GM10847 (cell line): ENCODE measurements around the gene MIGA1.

ENCODE experiments used
- POLR2A ChIP-seq: IDR thresholded peaks from 2 replicates; pipeline ENCODE4 v1.6.1; 2011; ENCODE audit not compliant: insufficient read length; ENCODE audit errors: extremely low read depth

The MIGA1 gene, protein sequence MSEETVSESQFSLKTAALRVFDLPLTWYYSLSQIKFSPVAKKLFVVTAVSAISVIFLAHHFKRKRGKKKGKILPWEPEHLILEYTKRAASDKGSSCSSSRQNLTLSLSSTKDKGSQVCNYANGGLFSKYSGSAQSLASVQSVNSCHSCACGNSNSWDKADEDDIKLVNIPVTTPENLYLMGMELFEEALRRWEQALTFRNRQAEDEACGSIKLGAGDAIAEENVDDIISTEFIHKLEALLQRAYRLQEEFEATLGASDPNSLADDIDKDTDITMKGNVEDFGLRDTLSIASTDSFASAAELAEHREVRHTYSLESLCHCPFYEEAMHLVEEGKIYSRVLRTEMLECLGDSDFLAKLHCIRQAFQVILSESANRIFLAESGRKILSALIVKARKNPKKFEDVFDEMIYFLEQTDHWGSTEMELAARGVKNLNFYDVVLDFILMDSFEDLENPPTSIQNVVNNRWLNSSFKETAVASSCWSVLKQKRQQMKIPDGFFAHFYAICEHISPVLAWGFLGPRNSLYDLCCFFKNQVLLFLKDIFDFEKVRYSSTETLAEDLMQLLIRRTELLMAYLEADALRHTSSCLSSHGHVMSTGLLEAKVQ

DNA sequence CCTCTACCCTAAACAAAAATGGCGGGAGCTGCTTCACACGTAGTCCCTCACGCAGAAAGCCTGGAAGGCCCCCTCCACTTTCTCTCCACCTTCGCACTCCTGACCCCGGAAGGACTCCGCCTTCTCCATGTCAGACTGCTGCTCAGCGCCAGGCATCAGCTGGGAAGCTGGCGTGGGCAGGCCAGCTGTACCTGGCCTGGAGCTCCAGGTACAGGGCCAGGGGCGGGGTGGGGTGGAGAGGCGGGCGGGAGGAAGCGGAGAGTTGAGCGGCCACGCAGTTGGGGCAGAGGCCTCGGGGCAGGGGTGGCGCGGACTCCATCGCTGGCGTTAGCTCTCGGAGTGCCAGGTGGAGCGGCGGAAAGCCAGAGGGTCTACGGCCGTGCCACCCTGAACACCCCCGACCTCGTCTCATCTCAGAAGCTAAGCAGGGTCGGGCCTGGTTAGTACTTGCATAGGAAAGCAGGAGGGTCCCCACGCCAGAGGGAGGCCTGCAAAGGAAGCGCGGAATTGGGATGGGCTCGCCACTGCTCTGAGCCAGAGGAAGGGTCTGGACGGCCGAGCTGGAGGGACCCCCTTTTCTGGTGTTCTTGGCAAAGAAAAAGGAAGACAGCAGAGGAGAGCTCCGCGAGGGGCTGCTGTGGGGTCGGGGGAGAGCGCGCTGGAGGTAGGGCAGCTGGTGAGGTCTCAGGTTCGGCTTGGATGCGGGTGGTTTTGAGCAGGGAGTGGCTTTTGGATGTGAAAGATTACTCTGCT is at the start of gene MIGA1:
Gene MIGA1, plus strand, starts transcription at position 121 of the 753 bp plus-strand sequence. CDS start 3,604 bp downstream, outside the sequence.
- peak; percentile 43 for TF ChIP-seq POLR2A

- TF ChIP-seq POLR2A, result no peak
Measured at GRCh38 chr1:77732090-77732489, 47.4 kb upstream of the MIGA1 start.

DNA sequence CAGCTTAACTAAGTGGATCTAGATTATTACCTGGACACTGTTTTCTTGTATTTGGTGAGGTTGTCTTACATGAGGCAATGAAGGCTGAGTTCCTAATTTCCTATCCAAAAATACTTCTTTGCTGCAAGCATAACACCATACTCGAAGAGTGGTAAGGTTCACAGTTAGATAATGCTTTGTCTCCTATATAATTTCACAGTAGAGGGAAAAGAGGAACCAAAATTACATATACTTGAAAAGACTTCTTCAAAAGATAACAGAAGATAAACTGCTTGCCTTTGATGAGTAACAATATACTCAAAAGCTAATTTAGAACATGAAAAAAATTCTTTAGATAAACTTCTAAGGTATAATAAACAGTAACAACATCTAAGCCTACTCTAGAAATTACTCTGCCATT is 40.2 kb upstream of the MIGA1 start:
- no peak for TF ChIP-seq POLR2A

DNA sequence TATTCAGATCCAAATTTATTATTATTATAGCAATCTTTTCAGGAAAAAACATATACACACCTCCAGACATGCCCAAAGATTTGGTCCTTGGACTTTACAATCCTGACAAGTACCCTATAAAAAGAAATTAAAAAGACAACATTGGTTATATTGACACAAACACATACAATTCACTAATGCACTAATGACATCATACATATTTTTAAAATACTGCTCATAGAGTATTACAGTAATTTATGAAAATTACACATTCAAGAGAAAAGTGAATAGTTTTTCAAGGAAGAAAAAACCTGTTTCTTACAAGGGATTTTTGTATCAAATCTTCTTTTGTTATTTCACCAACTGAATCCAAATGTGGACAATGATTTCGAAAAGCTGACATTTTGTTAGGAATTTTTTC is 38.1 kb upstream of the MIGA1 start:
- TF ChIP-seq POLR2A, result no peak

- no peak for TF ChIP-seq POLR2A
Measured at GRCh38 chr1:77742011-77742555, 37.4 kb upstream of the MIGA1 start.

DNA sequence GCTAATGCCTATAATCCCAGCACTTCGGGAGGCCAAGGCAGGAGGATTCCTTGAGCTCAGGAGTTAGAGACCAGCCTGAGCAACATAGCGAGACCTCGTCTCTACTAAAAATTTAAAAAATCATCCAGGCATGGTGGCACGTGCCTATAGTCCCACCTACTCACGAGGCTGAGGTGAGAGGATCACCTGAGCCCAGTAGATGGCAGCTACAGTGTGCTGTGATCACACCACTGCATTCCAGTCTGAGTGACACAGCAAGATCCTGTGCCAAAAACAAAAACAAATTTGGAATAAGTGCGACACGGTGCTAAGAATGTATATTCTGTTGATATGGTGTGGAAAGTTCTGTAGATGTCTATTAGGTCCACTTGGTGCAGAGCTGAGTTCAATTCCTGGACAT is 34.9 kb upstream of the MIGA1 start:
- TF ChIP-seq POLR2A, result no peak

DNA sequence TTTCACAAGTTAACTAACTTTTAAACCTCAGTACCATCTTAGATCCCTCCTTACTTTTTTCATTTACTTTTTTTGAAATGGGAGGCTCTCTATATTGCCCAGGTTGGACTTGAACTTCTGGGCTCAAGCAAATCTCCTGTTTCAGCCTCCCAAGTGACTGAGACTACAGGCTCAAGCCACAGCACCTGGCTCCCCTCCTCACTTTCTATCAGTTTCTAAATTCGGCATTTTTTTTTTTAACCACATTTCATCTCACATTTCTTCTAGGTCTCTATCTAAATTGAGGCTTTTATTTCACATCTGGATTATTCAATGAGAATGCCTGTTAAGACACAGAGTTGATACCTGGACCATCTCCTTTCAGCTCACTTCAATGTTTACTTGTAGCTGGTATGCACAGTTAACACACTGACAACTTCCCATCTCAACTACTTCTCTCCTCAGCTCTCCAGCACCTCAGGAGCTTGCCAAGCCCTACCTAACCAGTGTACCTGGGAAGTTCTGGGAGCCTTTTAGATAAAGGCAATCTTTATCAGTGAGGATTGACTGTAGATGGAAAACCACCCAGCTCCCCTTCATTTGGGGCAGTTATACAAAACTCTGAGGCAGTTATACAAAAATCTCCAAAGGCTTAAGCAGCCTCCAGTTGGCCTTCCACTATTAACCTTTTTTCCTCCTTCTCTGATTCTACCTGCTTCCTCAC is 23.2 kb upstream of the MIGA1 start:
- TF ChIP-seq POLR2A, result no peak

DNA sequence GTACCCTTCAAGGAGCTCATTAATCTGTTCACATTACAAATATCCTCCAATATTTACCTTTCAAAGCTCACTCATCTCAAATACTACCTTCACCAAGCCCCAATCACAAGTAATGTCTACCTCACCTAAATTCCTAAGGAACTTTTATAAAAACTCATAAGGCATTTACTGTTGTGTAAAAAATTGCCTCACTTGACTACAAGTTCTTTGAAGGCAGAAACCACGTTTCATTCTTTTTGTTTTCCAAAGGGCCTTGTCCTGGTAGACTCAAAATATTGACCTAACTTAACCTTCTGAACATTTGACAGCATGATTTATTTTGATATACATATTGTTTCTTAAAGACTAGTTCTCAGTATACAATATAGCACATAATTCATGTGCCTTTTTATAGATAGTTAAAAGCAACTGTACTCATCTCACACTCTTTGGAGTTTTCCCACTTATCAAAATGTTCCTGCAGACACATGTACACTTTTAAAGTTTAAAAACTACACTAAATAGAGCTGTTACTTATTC is 22.3 kb upstream of the MIGA1 start:
- TF ChIP-seq POLR2A, result no peak

GRCh38 chr1:77757603-77758002 is 21.8 kb upstream of the MIGA1 start:
- TF ChIP-seq POLR2A, result no peak

- peak; percentile 63 for TF ChIP-seq POLR2A
Measured at GRCh38 chr1:77759071-77760028, 20.1 kb upstream of the MIGA1 start, which contains the start of gene USP33. Gene USP33, minus strand, starts transcription at chr1:77759852. Its CDS starts 18,155 bp downstream, at chr1:77741697.

DNA sequence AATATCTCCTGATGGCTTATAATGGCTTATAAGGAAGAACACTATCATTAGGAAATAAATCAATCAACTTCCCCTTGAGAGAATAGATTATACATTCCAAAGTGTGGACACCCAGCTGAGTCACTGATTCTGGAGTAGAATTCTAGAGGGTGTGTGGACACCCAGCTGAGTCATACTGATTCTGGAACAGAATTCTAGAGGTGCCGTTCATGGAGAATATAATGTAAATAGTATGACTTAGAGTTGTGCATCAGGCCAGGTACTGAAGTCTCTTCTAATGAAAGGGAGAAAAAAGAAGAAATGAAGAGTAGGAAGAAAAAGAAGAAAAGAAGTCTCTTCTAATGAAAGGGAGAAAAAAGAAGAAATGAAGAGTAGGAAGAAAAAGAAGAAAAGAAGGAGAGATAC is 17.4 kb upstream of the MIGA1 start:
- TF ChIP-seq POLR2A, result no peak

GRCh38 chr1:77768006-77768405 is 11.4 kb upstream of the MIGA1 start:
- TF ChIP-seq POLR2A, result no peak

- TF ChIP-seq POLR2A, result no peak
Measured at GRCh38 chr1:77776007-77776700, 3.3 kb upstream of the MIGA1 start.
